Endothelial cell of umbilical vein (primary cell): ENCODE results near the gene HMCN1. TPM values are rescaled to one million over a fixed set of nuclear protein-coding genes. Genes with fewer than 3 reads are reported as not detected.

ENCODE experiments used
- BruUV-seq: library from RNA; stranded (reverse); fragments of 400-500 nt; replicated peaks from 2 replicates; lab custom pipeline; 2021; lab: Mats Ljungman, UMichigan
- CTCF ChIA-PET: fragments of 300-600, 350-600 bp; sonication (Branson Sonifier 250); formaldehyde crosslinking; loops from one replicate; lab custom pipeline; 2021; ENCODE audit warnings: antibody characterized with exemption, inconsistent platforms; lab: Charles Lee
- POLR2A ChIA-PET: fragments of 300-600, 350-600 bp; sonication (Branson Sonifier 250); formaldehyde crosslinking; loops from one replicate; lab custom pipeline; 2021; ENCODE audit warnings: antibody characterized with exemption, inconsistent platforms; lab: Charles Lee
- DNase-seq: peaks from one replicate; pipeline ENCODE4 v3.0.0-alpha.2; 2011; ENCODE audit warnings: low read depth, low spot score
- FAIRE-seq: peaks from 2 replicates; lab custom pipeline; 2011; peaks lifted over from hg19 to GRCh38; lab: Jason Lieb, UNC
- H2AFZ ChIP-seq: 2 replicates; pipeline ENCODE4 v1.6.0; 2012; ENCODE audit warnings: low read depth, low read length, control low read depth, inconsistent platforms
- H3K27ac ChIP-seq: 2 replicates; pipeline ENCODE4 v1.5.1; 2011; ENCODE audit warnings: low read depth, mild to moderate bottlenecking, control low read depth, low read length, moderate library complexity; ENCODE audit not compliant: insufficient read depth
- H3K27me3 ChIP-seq, 2 experiments: 2 replicates each; pipeline versions ENCODE4 v1.6.0 to v1.6.1; 2011; ENCODE audit warnings: low read length in 2 of 2, mixed read lengths in 1 of 2; ENCODE audit not compliant: control insufficient read depth in 2 of 2, insufficient read depth in 2 of 2
- H3K36me3 ChIP-seq, 2 experiments: 2 replicates in 1 of 2; 3 replicates in 1 of 2; pipeline ENCODE4 v1.5.1; 2011; ENCODE audit warnings: low read length in 2 of 2, mild to moderate bottlenecking in 1 of 2, moderate library complexity in 1 of 2; ENCODE audit not compliant: control insufficient read depth in 2 of 2, insufficient read depth in 2 of 2; ENCODE audit errors: extremely low read depth in 1 of 2
- H3K4me1 ChIP-seq: 3 replicates; pipeline ENCODE4 v1.5.1; 2011; ENCODE audit warnings: mild to moderate bottlenecking, low read length; ENCODE audit not compliant: control insufficient read depth, insufficient read depth; ENCODE audit errors: extremely low read depth
- H3K4me2 ChIP-seq: 2 replicates; pipeline ENCODE4 v1.6.1; 2011; ENCODE audit warnings: low read length, control low read depth, mixed read lengths; ENCODE audit not compliant: insufficient read depth
- H3K4me3 ChIP-seq, 3 experiments: fragments of 200-600 bp in 1 of 3; sonication (generic), shearing (Covaris generic) in 1 of 3; replicated peaks in 1 of 3; 2 replicates each; pipeline ENCODE4 v1.5.1; 2011 to 2016; ENCODE audit warnings: control low read depth in 3 of 3, low read length in 3 of 3, mild to moderate bottlenecking in 2 of 3, inconsistent platforms in 1 of 3, low read depth in 1 of 3, moderate library complexity in 1 of 3; ENCODE audit not compliant: insufficient read depth in 1 of 3
- H3K79me2 ChIP-seq: 2 replicates; pipeline ENCODE4 v1.6.0; 2012; ENCODE audit warnings: low read length, inconsistent platforms; ENCODE audit not compliant: control insufficient read depth, insufficient read depth
- H3K9ac ChIP-seq: replicated peaks from 2 replicates; pipeline ENCODE3; 2011; ENCODE audit warnings: low read length, control low read depth; ENCODE audit not compliant: insufficient read depth; ENCODE audit errors: extremely low read depth
- H3K9me1 ChIP-seq: replicated peaks from 3 replicates; pipeline ENCODE4 v1.6.0; 2011; ENCODE audit warnings: mild to moderate bottlenecking, low read length; ENCODE audit not compliant: control insufficient read depth, insufficient read depth; ENCODE audit errors: extremely low read depth
- H3K9me3 ChIP-seq: replicated peaks from 2 replicates; pipeline ENCODE4 v1.5.1; 2012; ENCODE audit warnings: low read length, inconsistent platforms; ENCODE audit not compliant: control insufficient read depth, insufficient read depth
- H4K20me1 ChIP-seq: replicated peaks from 2 replicates; pipeline ENCODE3; 2011; ENCODE audit warnings: mild to moderate bottlenecking, low read length; ENCODE audit not compliant: control insufficient read depth, insufficient read depth; ENCODE audit errors: extremely low read depth
- EZH2 ChIP-seq: IDR thresholded peaks from 2 replicates; pipeline ENCODE4 v1.6.1; 2012; ENCODE audit warnings: borderline replicate concordance, low read depth, mild to moderate bottlenecking, moderate library complexity, low read length, inconsistent platforms; ENCODE audit not compliant: severe bottlenecking
- GATA2 ChIP-seq: IDR thresholded peaks from 2 replicates; pipeline ENCODE4 v1.7.0; 2011; ENCODE audit warnings: low read depth, mild to moderate bottlenecking, moderate library complexity, mixed read lengths, low read length; ENCODE audit not compliant: insufficient read length, insufficient read depth
- dilution Hi-C: fragments of 300-500 bp; cut with MboI; formaldehyde crosslinking; loops from one replicate; pipeline ENCODE4 v1.15.0; 2019; ENCODE audit warnings: low sequenced_read_pairs; ENCODE audit not compliant: extremely low pct_ligation_motif_present
- intact Hi-C: fragments of 100-400 bp; cut with micrococcal nuclease; formaldehyde crosslinking; loops from one replicate; pipeline ENCODE4 v1.10.0; 2022
- polyA plus RNA-seq, 4 experiments: library from polyadenylated mRNA; depleted of rRNA in 3 of 4; stranded (reverse) in 3 of 4; unstranded in 1 of 4; fragments of >200 nt; gene quantifications; 2 replicates each; pipeline versions ENCODE4 v1.2.1 to v1.2.3, GENCODE V29; 2011 to 2012; ENCODE audit warnings: missing spikeins in 1 of 4
- total RNA-seq: library from RNA; stranded (reverse); gene quantifications from 2 replicates; pipeline ENCODE4 v1.2.3, GENCODE V29; 2021
- TF ChIP-seq, protein P1 (sequence below), 2 donors: IDR thresholded peaks; 1 replicate in 1 of 2; 2 replicates in 1 of 2; pipeline ENCODE4 v1.5.1; 2011; ENCODE audit warnings: low read length in 2 of 2, mild to moderate bottlenecking in 2 of 2, moderate library complexity in 2 of 2, control low read depth in 1 of 2, inconsistent platforms in 1 of 2, low read depth in 1 of 2; ENCODE audit not compliant: insufficient read depth in 1 of 2; ENCODE audit errors: extremely low read depth in 1 of 2

Gene HMCN1
- total and polyA plus RNA-seq, 2 donors (not counting 3 experiments of a cell fraction or from before 2014, with no cell fraction given) = 10.3 to 16.0 TPM

DNA sequence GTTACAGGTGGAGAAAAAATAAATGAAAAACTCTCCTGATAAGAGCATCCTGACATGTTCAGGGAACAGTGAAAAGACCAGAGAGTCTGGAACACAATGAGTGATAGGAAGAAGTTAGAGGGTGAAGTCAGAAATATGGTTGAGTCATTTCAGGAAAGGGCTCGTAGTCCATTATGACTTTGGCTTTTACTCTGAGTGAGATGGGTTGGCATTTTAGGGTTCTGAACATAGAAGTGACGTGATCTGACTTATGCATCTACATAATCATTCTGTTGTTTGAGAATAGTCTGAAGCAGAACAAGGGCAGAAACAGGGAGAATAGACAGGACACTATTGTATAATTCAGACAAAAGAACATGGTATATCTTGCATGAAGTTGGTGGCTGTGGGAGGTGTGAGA is 5.8 kb downstream of the HMCN1 start:
- H3K4me3 ChIP-seq = no peak overlapping the region
- no peaks in the 10 kb centered on the region for H3K27me3 ChIP-seq
- no peak for FAIRE-seq
- ChIA-PET POLR2A (no interaction called here), CTCF (interaction anchor here (1.9 kb wide), 1 partner anchor 19 kb away, joined by 8 read pairs; no protein-coding TSS in a partner anchor)
- H3K79me2 ChIP-seq = no peaks in the 10 kb centered on the region
- TF ChIP-seq EZH2 (no peak), GATA2 (no peak)
- TF ChIP-seq, protein P1, sequence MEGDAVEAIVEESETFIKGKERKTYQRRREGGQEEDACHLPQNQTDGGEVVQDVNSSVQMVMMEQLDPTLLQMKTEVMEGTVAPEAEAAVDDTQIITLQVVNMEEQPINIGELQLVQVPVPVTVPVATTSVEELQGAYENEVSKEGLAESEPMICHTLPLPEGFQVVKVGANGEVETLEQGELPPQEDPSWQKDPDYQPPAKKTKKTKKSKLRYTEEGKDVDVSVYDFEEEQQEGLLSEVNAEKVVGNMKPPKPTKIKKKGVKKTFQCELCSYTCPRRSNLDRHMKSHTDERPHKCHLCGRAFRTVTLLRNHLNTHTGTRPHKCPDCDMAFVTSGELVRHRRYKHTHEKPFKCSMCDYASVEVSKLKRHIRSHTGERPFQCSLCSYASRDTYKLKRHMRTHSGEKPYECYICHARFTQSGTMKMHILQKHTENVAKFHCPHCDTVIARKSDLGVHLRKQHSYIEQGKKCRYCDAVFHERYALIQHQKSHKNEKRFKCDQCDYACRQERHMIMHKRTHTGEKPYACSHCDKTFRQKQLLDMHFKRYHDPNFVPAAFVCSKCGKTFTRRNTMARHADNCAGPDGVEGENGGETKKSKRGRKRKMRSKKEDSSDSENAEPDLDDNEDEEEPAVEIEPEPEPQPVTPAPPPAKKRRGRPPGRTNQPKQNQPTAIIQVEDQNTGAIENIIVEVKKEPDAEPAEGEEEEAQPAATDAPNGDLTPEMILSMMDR (IDR thresholded peaks at IDR 0.05; ENCODE audit: extremely low read depth in 1 of 2, insufficient read depth in 1 of 2, low read depth in 1 of 2, low read length in 2 of 2) = no peak
- H4K20me1 ChIP-seq = no peaks in the 10 kb centered on the region
- no peaks in the 10 kb centered on the region for H3K36me3 ChIP-seq
- intact Hi-C loops (no loop called here), dilution Hi-C loops (no loop called here)
- no peak overlapping the region for H3K9ac ChIP-seq
- peaks cover 7% of the 10 kb centered on the region for H3K4me1 ChIP-seq
- H3K9me1 ChIP-seq = no peaks in the 10 kb centered on the region
- H3K9me3 ChIP-seq = no peaks in the 10 kb centered on the region
- no peak overlapping the region for H3K4me2 ChIP-seq
- H3K27ac ChIP-seq = no peak overlapping the region
- H2AFZ ChIP-seq = no peak overlapping the region
- no TSS peak for BruUV-seq
- DNase-seq = peak; percentile 16

DNA sequence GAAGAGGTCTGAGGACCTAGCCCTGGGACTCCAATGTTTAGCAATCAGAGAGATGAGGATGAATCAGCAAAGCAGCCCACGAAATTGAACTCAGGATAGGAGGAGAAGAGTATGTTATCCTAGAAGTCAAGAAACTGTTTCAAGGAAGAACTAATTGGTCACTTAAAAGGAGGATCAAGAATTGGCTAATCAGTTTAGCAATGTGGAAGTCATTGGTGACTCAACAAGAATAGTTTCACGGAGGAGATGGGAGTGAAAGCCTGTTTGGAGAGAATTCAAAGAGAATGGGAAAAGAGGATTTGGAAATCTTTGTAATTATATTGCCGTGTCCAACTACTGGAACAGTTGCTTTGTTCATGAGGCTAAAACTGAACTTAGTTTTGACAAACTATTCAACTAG is 7.4 kb downstream of the HMCN1 start:
- no TSS peak for BruUV-seq
- Histone ChIP-seq H3K27ac (no peak overlapping the region), H4K20me1 (no peaks in the 10 kb centered on the region), H3K36me3 (no peaks in the 10 kb centered on the region), H3K4me3 (no peak overlapping the region), H3K9me1 (no peaks in the 10 kb centered on the region), H3K4me1 (no peaks in the 10 kb centered on the region), H3K4me2 (no peak overlapping the region), H3K79me2 (no peaks in the 10 kb centered on the region), H3K9me3 (no peaks in the 10 kb centered on the region), H2AFZ (no peak overlapping the region), H3K27me3 (no peaks in the 10 kb centered on the region), H3K9ac (no peak overlapping the region)
- DNase-seq (no peak), FAIRE-seq (no peak)
- dilution Hi-C loops (no loop called here), intact Hi-C loops (no loop called here)
- ChIA-PET POLR2A (no interaction called here), CTCF (interaction anchor here (1.6 kb wide), 1 partner anchor 21 kb away, joined by 6 read pairs; no protein-coding TSS in a partner anchor)
- TF ChIP-seq, protein P1 (IDR thresholded peaks at IDR 0.05; ENCODE audit: extremely low read depth in 1 of 2, insufficient read depth in 1 of 2, low read depth in 1 of 2, low read length in 2 of 2) = no peak
- no peak for TF ChIP-seq GATA2
